B cell (primary cell): ENCODE data around the gene THSD4. TPM values are rescaled to one million over a fixed set of nuclear protein-coding genes. Genes with fewer than 3 reads are reported as not detected.

Experiments
- ATAC-seq: fragments of 200-7000 bp; cut with Tn5 transposase; one replicate; pipeline ENCODE4 v1.10.0; 2021; ENCODE audit warnings: low read depth, mild to moderate bottlenecking, moderate number of reproducible peaks, moderate library complexity
- CTCF ChIA-PET: fragments of 350-600 bp; sonication (Branson Sonifier 250); formaldehyde crosslinking; loops from one replicate; lab custom pipeline; 2021; ENCODE audit warnings: antibody characterized with exemption, inconsistent platforms; lab: Charles Lee
- POLR2A ChIA-PET: fragments of 350-600 bp; sonication (Branson Sonifier 250); formaldehyde crosslinking; loops from one replicate; lab custom pipeline; 2021; ENCODE audit warnings: antibody characterized with exemption; lab: Charles Lee
- DNase-seq: peaks from one replicate; pipeline ENCODE4 v3.0.0; 2013
- H2AFZ ChIP-seq: 2 replicates; pipeline ENCODE4 v1.6.1; 2012; ENCODE audit warnings: mild to moderate bottlenecking, low read depth, low read length; ENCODE audit not compliant: insufficient read depth, poor library complexity, severe bottlenecking
- H3K27ac ChIP-seq, 2 donors: 1 replicate in 1 of 2; 2 replicates in 1 of 2; pipeline ENCODE4 v1.5.1; 2012 to 2013; ENCODE audit warnings: low read length in 2 of 2, mild to moderate bottlenecking in 2 of 2, moderate library complexity in 1 of 2
- H3K27me3 ChIP-seq, 4 experiments: fragments of 200-600 bp in 1 of 4; sonication (generic) in 1 of 4; replicated peaks in 1 of 4; 1 replicate in 2 of 4; 2 replicates in 2 of 4; pipeline versions ENCODE4 v1.6.1 to v1.7.0; 2013 to 2016; ENCODE audit warnings: low read length in 3 of 4, mild to moderate bottlenecking in 2 of 4, mixed read lengths in 1 of 4, moderate library complexity in 1 of 4; ENCODE audit not compliant: insufficient read depth in 4 of 4, control insufficient read depth in 3 of 4; ENCODE audit errors: control extremely low read depth in 1 of 4
- H3K36me3 ChIP-seq, 2 experiments: replicated peaks in 1 of 2; 1 replicate in 1 of 2; 2 replicates in 1 of 2; pipeline versions ENCODE4 v1.6.1 to v1.7.1; 2013; ENCODE audit warnings: low read length in 1 of 2; ENCODE audit not compliant: insufficient read depth in 2 of 2, control insufficient read depth in 1 of 2; ENCODE audit errors: control extremely low read depth in 1 of 2, extremely low read depth in 1 of 2
- H3K4me1 ChIP-seq, 2 donors: fragments of 200-600 bp in 1 of 2; sonication (generic) in 1 of 2; 1 replicate in 1 of 2; 2 replicates in 1 of 2; pipeline versions ENCODE4 v1.5.1 to v1.6.1; 2013 to 2017; ENCODE audit warnings: low read length in 2 of 2; ENCODE audit not compliant: control insufficient read depth in 2 of 2, insufficient read depth in 2 of 2
- H3K4me2 ChIP-seq: replicated peaks from 2 replicates; pipeline ENCODE3; 2012; ENCODE audit warnings: mild to moderate bottlenecking, low read depth, low read length; ENCODE audit not compliant: poor library complexity, severe bottlenecking
- H3K4me3 ChIP-seq, 5 experiments: fragments of 200-600 bp in 1 of 5; sonication (generic) in 1 of 5; 1 replicate in 3 of 5; 2 replicates in 2 of 5; pipeline versions ENCODE4 v1.5.1 to v1.7.0; 2011 to 2016; ENCODE audit warnings: low read length in 4 of 5, mild to moderate bottlenecking in 4 of 5, low read depth in 2 of 5, control low read depth in 1 of 5, moderate library complexity in 1 of 5; ENCODE audit not compliant: insufficient read depth in 1 of 5; ENCODE audit errors: control extremely low read depth in 1 of 5, extremely low read depth in 1 of 5
- H3K79me2 ChIP-seq: fragments of 200-600 bp; sonication (generic); one replicate; pipeline ENCODE4 v1.6.0; 2016; ENCODE audit warnings: low read length; ENCODE audit not compliant: control insufficient read depth, insufficient read depth
- H3K9ac ChIP-seq: fragments of 200-600 bp; sonication (generic); 2 replicates; pipeline ENCODE4 v1.6.1; 2017; ENCODE audit warnings: mild to moderate bottlenecking, low read length, moderate library complexity
- H3K9me3 ChIP-seq, 3 donors: one replicate each; pipeline versions ENCODE4 v1.6.1 to v1.7.1; 2013; ENCODE audit warnings: low read length in 2 of 3; ENCODE audit not compliant: control insufficient read depth in 2 of 3, insufficient read depth in 1 of 3; ENCODE audit errors: control extremely low read depth in 1 of 3
- H4K20me1 ChIP-seq: 2 replicates; pipeline ENCODE4 v1.6.0; 2012; ENCODE audit warnings: mild to moderate bottlenecking, low read length; ENCODE audit not compliant: insufficient read depth, control insufficient read depth, poor library complexity, severe bottlenecking
- H3K27ac Mint-ChIP-seq: one replicate; pipeline ENCODE4 v1.8.0; 2021; ENCODE audit warnings: mixed read lengths
- H3K27me3 Mint-ChIP-seq: one replicate; pipeline ENCODE4 v1.8.0; 2021; ENCODE audit warnings: mixed read lengths
- H3K4me1 Mint-ChIP-seq: one replicate; pipeline ENCODE4 v1.8.0; 2021; ENCODE audit warnings: mixed read lengths
- H3K4me3 Mint-ChIP-seq: one replicate; pipeline ENCODE4 v1.8.0; 2021; ENCODE audit warnings: mixed read lengths
- H3K9me3 Mint-ChIP-seq: one replicate; pipeline ENCODE4 v1.8.0; 2022; ENCODE audit warnings: mixed read lengths; ENCODE audit not compliant: insufficient read depth
- CTCF ChIP-seq: fragments of 200-600 bp; IDR thresholded peaks from one replicate; pipeline ENCODE4 v1.8.0; 2022; ENCODE audit warnings: antibody characterized with exemption, mild to moderate bottlenecking
- EZH2 ChIP-seq: IDR thresholded peaks from 2 replicates; pipeline ENCODE4 v1.6.1; 2012; ENCODE audit warnings: borderline replicate concordance, low read depth, mild to moderate bottlenecking, moderate library complexity, low read length; ENCODE audit not compliant: insufficient read depth, poor library complexity, severe bottlenecking
- WGBS: methylation state at CpG from one replicate; pipeline ENCODE4 v1.1.5; 2013; ENCODE audit warnings: missing lambda C conversion rate; ENCODE audit not compliant: insufficient coverage; 5-methylcytosine and 5-hydroxymethylcytosine counted together
- intact Hi-C: fragments of 100-400 bp; cut with micrococcal nuclease; formaldehyde crosslinking; loops from one replicate; pipeline ENCODE4 v1.10.0; 2022
- polyA plus RNA-seq: library from polyadenylated mRNA; depleted of rRNA; stranded (reverse); fragments of >200 nt; gene quantifications from 2 replicates; pipeline ENCODE4 v1.2.3, GENCODE V29; 2012
- total RNA-seq, 2 donors: library from RNA; stranded (reverse); fragments of 120-200 nt in 1 of 2; gene quantifications; 1 replicate in 1 of 2; 2 replicates in 1 of 2; pipeline versions ENCODE4 v1.2.3 to v1.2.4, GENCODE V29; 2013 to 2022

The THSD4 gene
- total and polyA plus RNA-seq, 2 donors (not counting 1 experiment from before 2014, with no cell fraction given) = not detected

GRCh38 chr15:71112429-71112828 is 2.8 kb upstream of the THSD4 start:
- Histone ChIP-seq H3K27me3 (peaks cover 0 to 15% (median 6%) of the 10 kb centered on the region in 4 experiments), H4K20me1 (no peaks in the 10 kb centered on the region), H3K36me3 (no peaks in the 10 kb centered on the region), H3K4me1 (peaks cover 7 to 9% of the 10 kb centered on the region in 2 donors), H3K4me3 (no peak overlapping the region), H3K79me2 (no peaks in the 10 kb centered on the region), H3K9me3 (no peaks in the 10 kb centered on the region), H3K27ac (no peak overlapping the region), H3K9ac (no peak overlapping the region), H2AFZ (no peak overlapping the region), H3K4me2 (no peak overlapping the region)
- H3K9me3 Mint-ChIP-seq = no peaks in the 10 kb centered on the region
- ChIA-PET POLR2A (no interaction called here), CTCF (no interaction called here)
- intact Hi-C loops = no loop called here
- no peak for TF ChIP-seq CTCF
- no peak for TF ChIP-seq EZH2
- WGBS = no CpG with 5 or more reads among the region's 2 CpGs
- ATAC-seq (no peak), DNase-seq (no peak)
- no peak overlapping the region for H3K27ac Mint-ChIP-seq
- no peak overlapping the region for H3K4me3 Mint-ChIP-seq
- peaks cover 39% of the 10 kb centered on the region for H3K27me3 Mint-ChIP-seq
- H3K4me1 Mint-ChIP-seq = peaks cover 7% of the 10 kb centered on the region

- ChIA-PET POLR2A (no interaction called here), CTCF (no interaction called here)
- H3K4me1 Mint-ChIP-seq = peaks cover 7% of the 10 kb centered on the region
- H3K9me3 ChIP-seq = no peaks in the 10 kb centered on the region
- no peak overlapping the region for H3K4me3 ChIP-seq
- no peaks in the 10 kb centered on the region for H3K79me2 ChIP-seq
- H4K20me1 ChIP-seq = no peaks in the 10 kb centered on the region
- peaks cover 0 to 21% (median 6%) of the 10 kb centered on the region in 4 experiments for H3K27me3 ChIP-seq
- peaks cover 52% of the 10 kb centered on the region for H3K27me3 Mint-ChIP-seq
- no peak overlapping the region for H3K27ac Mint-ChIP-seq
- no peak overlapping the region for H2AFZ ChIP-seq
- no peak overlapping the region for H3K9ac ChIP-seq
- no peak overlapping the region for H3K4me3 Mint-ChIP-seq
- H3K4me1 ChIP-seq = peaks cover 7 to 9% of the 10 kb centered on the region in 2 donors
- ATAC-seq (no peak), DNase-seq (no peak)
- H3K36me3 ChIP-seq = no peaks in the 10 kb centered on the region
- no peaks in the 10 kb centered on the region for H3K9me3 Mint-ChIP-seq
- TF ChIP-seq CTCF (no peak), EZH2 (no peak)
- H3K4me2 ChIP-seq = no peak overlapping the region
- H3K27ac ChIP-seq = no peak overlapping the region
- intact Hi-C loops = no loop called here
- 89% methylated on average over 8 of the region's 11 CpGs for WGBS
Measured at GRCh38 chr15:71114066-71114680, 1.1 kb upstream of the THSD4 start.
